Colonic mucosa (tissue), 4 donors: ENCODE measurements around the gene HLA-A. TPM values are rescaled to one million over a fixed set of nuclear protein-coding genes. Genes with fewer than 3 reads are reported as not detected.

Source experiments
- DNase-seq: peaks from one replicate; pipeline ENCODE4 v3.0.0-alpha.2; 2020
- H3K27ac ChIP-seq: fragments of 200-600 bp; one replicate; pipeline ENCODE4 v1.8.0; 2021
- H3K27me3 ChIP-seq: fragments of 200-600 bp; one replicate; pipeline ENCODE4 v1.8.0; 2021
- H3K36me3 ChIP-seq: fragments of 200-600 bp; one replicate; pipeline ENCODE4 v1.8.0; 2021
- H3K4me1 ChIP-seq: fragments of 200-600 bp; one replicate; pipeline ENCODE4 v1.8.0; 2021; ENCODE audit warnings: mild to moderate bottlenecking
- H3K4me3 ChIP-seq: fragments of 200-600 bp; one replicate; pipeline ENCODE4 v1.8.0; 2021
- H3K9ac ChIP-seq, 2 donors: one replicate each; pipeline ENCODE4 v1.7.0; 2013; ENCODE audit warnings: control low read depth in 2 of 2, low read depth in 2 of 2, low read length in 2 of 2
- H3K9me3 ChIP-seq: fragments of 200-600 bp; one replicate; pipeline ENCODE4 v1.8.0; 2021
- CTCF ChIP-seq: fragments of 200-600 bp; IDR thresholded peaks from one replicate; pipeline ENCODE4 v1.8.0; 2022; ENCODE audit warnings: antibody characterized with exemption, mild to moderate bottlenecking
- intact Hi-C: fragments of 100-400 bp; cut with DNase I; formaldehyde crosslinking; loops from one replicate; pipeline ENCODE4 v1.14.1; 2022
- total RNA-seq, 2 donors: library from RNA; stranded (reverse); fragmentation: NEBNext Ultra II Directional in 1 of 2; extraction: Animal tissue kit (Norgen Biotek cat#: 25700) in 1 of 2; gene quantifications; one replicate each; pipeline ENCODE4 v1.2.1, GENCODE V29; 2021
- donor health status: healthy.
- donor health status: DM: no; HTN: no; CAD: no.
- donor health status: DM: no; HTN: no; CAD: no.

HLA-A gene
- total RNA-seq, 2 donors from 2014 or later: 1,045 to 1,898 TPM

- Histone ChIP-seq H3K36me3 (no peaks in the 10 kb centered on the region), H3K9ac (no peak overlapping the region), H3K4me3 (no peak overlapping the region), H3K9me3 (no peaks in the 10 kb centered on the region), H3K27me3 (no peaks in the 10 kb centered on the region), H3K4me1 (no peaks in the 10 kb centered on the region), H3K27ac (no peak overlapping the region)
- no peak for TF ChIP-seq CTCF
- intact Hi-C loops: no loop called here
- no peak for DNase-seq
These were observed 34.0 kb upstream of the HLA-A start for GRCh38 chr6:29908341-29908662.

- no peak overlapping the region for H3K27ac ChIP-seq
These were observed 33.6 kb upstream of the HLA-A start for GRCh38 chr6:29908710-29909109.

GRCh38 chr6:29909985-29910384, 32.3 kb upstream of the HLA-A start:
- intact Hi-C loops: no loop called here
- no peak for DNase-seq
- Histone ChIP-seq H3K36me3 (no peaks in the 10 kb centered on the region), H3K27me3 (no peaks in the 10 kb centered on the region), H3K9me3 (no peaks in the 10 kb centered on the region), H3K4me1 (no peaks in the 10 kb centered on the region), H3K4me3 (no peak overlapping the region), H3K9ac (no peak overlapping the region), H3K27ac (no peak overlapping the region)
- TF ChIP-seq CTCF: no peak

More at GRCh38 chr6:29908710-29909109, 33.6 kb upstream of the HLA-A start:
- no peak for DNase-seq
- intact Hi-C loops: no loop called here
- no peak overlapping the region for H3K9ac ChIP-seq
- H3K4me3 ChIP-seq: no peak overlapping the region
- H3K4me1 ChIP-seq: no peaks in the 10 kb centered on the region
- no peaks in the 10 kb centered on the region for H3K27me3 ChIP-seq
- H3K36me3 ChIP-seq: no peaks in the 10 kb centered on the region
- no peaks in the 10 kb centered on the region for H3K9me3 ChIP-seq
- TF ChIP-seq CTCF: no peak

- Histone ChIP-seq H3K27me3 (no peaks in the 10 kb centered on the region), H3K9me3 (no peaks in the 10 kb centered on the region), H3K36me3 (no peaks in the 10 kb centered on the region), H3K4me3 (no peak overlapping the region), H3K4me1 (no peaks in the 10 kb centered on the region), H3K9ac (no peak overlapping the region), H3K27ac (no peak overlapping the region)
- no peak for TF ChIP-seq CTCF
- DNase-seq: no peak
- intact Hi-C loops: no loop called here
These were observed 29.5 kb upstream of the HLA-A start for GRCh38 chr6:29912840-29913239.

- Histone ChIP-seq H3K36me3 (no peaks in the 10 kb centered on the region), H3K27ac (no peak overlapping the region), H3K9ac (no peak overlapping the region), H3K4me3 (no peak overlapping the region), H3K27me3 (no peaks in the 10 kb centered on the region), H3K4me1 (no peaks in the 10 kb centered on the region), H3K9me3 (no peaks in the 10 kb centered on the region)
- no peak for TF ChIP-seq CTCF
- intact Hi-C loops: no loop called here
- DNase-seq: no peak
These were observed 25.6 kb upstream of the HLA-A start for GRCh38 chr6:29916741-29917140.

GRCh38 chr6:29917857-29918256, 24.5 kb upstream of the HLA-A start:
- TF ChIP-seq CTCF: no peak
- Histone ChIP-seq H3K9me3 (no peaks in the 10 kb centered on the region), H3K36me3 (no peaks in the 10 kb centered on the region), H3K27ac (no peak overlapping the region), H3K4me1 (no peaks in the 10 kb centered on the region), H3K27me3 (no peaks in the 10 kb centered on the region), H3K9ac (no peak overlapping the region), H3K4me3 (no peak overlapping the region)
- DNase-seq: no peak
- intact Hi-C loops: no loop called here
